MM.1S (cell line): ENCODE results near the gene ASB6.

ENCODE experiments used
- CTCF ChIP-seq: fragments of 300-600 bp; sonication (generic); IDR thresholded peaks from 2 replicates; pipeline ENCODE4 v1.5.1; 2016; ENCODE audit warnings: antibody characterized with exemption, low read length, mixed read lengths
- EZH2phosphoT487 ChIP-seq: fragments of 300-600 bp; sonication (generic); IDR thresholded peaks from 2 replicates; pipeline ENCODE4 v1.6.1; 2018; ENCODE audit warnings: antibody characterized with exemption, low read length

GRCh38 chr9:129619787-129620668 is 21.9 kb downstream of the ASB6 start:
- no peak for TF ChIP-seq CTCF
- TF ChIP-seq EZH2phosphoT487 = no peak
